Liver (tissue), 3 donors: ENCODE measurements around the gene TIAM2.

Experiments
- ATF3 ChIP-seq: IDR thresholded peaks from 2 replicates; pipeline ENCODE4 v1.6.1; 2016; ENCODE audit warnings: antibody characterized with exemption
- CTCF ChIP-seq: fragments of 150-350 bp; IDR thresholded peaks from 2 replicates; pipeline ENCODE4 v1.5.1; 2017; ENCODE audit warnings: improper control_type of control experiment, low read depth, low read length; ENCODE audit not compliant: missing input control
- EGR1 ChIP-seq, 2 donors: IDR thresholded peaks; 2 replicates each; pipeline ENCODE4 v1.6.1; 2016 to 2018; ENCODE audit warnings: antibody characterized with exemption in 2 of 2, low read depth in 2 of 2
- GABPA ChIP-seq, 2 donors: IDR thresholded peaks in 1 of 2; conservative IDR thresholded peaks in 1 of 2; 2 replicates each; pipeline ENCODE4 v1.6.1; 2016; ENCODE audit warnings: antibody characterized with exemption in 2 of 2, mild to moderate bottlenecking in 1 of 2, moderate library complexity in 1 of 2
- JUND ChIP-seq, 2 donors: IDR thresholded peaks; 2 replicates each; pipeline ENCODE4 v1.6.1; 2016; ENCODE audit warnings: antibody characterized with exemption in 2 of 2
- MAX ChIP-seq: IDR thresholded peaks from 2 replicates; pipeline ENCODE4 v1.6.1; 2016; ENCODE audit warnings: antibody characterized with exemption
- REST ChIP-seq: IDR thresholded peaks from 2 replicates; pipeline ENCODE4 v1.6.1; 2016; ENCODE audit warnings: antibody characterized with exemption, mild to moderate bottlenecking
- RXRA ChIP-seq, 2 donors: IDR thresholded peaks; 2 replicates each; pipeline ENCODE4 v1.6.1; 2017 to 2018; ENCODE audit warnings: antibody characterized with exemption in 2 of 2, mild to moderate bottlenecking in 1 of 2
- TAF1 ChIP-seq: conservative IDR thresholded peaks from 2 replicates; pipeline ENCODE4 v1.6.1; 2016; ENCODE audit warnings: antibody characterized with exemption, mild to moderate bottlenecking
- YY1 ChIP-seq: IDR thresholded peaks from 2 replicates; pipeline ENCODE4 v1.6.1; 2016; ENCODE audit warnings: antibody characterized with exemption, mild to moderate bottlenecking
- ZBTB33 ChIP-seq: IDR thresholded peaks from 2 replicates; pipeline ENCODE4 v1.6.1; 2016; ENCODE audit warnings: antibody characterized with exemption
- donor health status: healthy.
- donor health status: healthy.

GRCh38 chr6:155106456-155107115 is 111.5 kb downstream of the TIAM2 start:
- no peak for TF ChIP-seq REST
- no peak for TF ChIP-seq RXRA (IDR thresholded peaks at IDR 0.05)
- no peak for TF ChIP-seq CTCF
- TF ChIP-seq GABPA (IDR thresholded peaks at IDR 0.05 in 1 of 2, conservative IDR thresholded peaks at IDR 0.05 in 1 of 2) = no peak
- no peak for TF ChIP-seq MAX
- TF ChIP-seq ATF3 = no peak
- TF ChIP-seq JUND (IDR thresholded peaks at IDR 0.05) = no peak
- TF ChIP-seq EGR1 (IDR thresholded peaks at IDR 0.05; ENCODE audit: low read depth in 2 of 2) = no peak
- no peak for TF ChIP-seq YY1
- no peak for TF ChIP-seq ZBTB33
- TF ChIP-seq TAF1 = no peak
